Measurements from ENCODE around the gene CCDC117.

DNA sequence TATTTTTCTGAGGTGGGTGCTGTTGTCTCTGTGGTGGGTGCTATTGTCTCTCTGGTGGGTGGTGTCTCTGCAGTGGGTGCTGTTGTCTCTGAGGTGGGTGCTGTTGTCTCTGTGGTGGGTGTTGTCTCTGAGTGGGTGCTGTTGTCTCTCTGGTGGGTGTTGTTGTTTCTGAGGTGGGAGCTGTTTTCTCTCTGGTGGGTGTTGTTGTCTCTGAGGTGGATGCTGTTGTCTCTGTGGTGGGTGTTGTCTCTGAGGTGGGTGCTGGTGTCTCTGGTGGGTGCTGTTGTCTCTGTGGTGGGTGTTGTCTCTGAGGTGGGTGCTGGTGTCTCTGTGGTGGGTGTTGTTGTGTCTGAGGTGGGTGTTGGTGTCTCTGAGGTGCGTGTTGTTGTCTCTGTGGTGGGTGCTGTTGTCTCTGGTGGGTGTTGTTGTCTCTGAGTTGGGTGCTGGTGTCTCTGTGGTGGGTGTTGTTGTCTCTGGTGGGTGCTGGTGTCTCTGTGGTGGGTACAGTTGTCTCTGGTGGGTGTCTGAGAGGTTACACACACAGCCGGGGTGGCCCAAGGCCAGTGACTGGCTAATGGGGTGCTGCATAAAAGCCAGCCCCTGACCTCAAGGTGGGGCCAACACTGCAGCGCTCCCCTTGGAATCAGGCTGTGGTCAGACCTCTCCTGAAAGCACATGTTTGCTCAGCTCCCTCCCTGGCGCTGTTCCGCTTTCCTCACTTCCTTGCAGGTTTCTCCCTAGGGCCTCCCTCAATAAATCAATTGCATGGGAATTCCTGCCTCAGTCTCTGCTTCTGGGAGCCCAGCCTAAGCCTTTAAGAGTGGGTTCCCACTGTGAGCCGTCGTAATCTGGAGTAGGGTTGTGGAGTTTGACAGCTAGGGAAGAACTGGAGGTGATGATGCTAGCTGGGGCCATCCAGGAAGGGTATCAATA, 58.9 kb downstream of the CCDC117 start:
- TF ChIP-seq EP300 (IDR thresholded peaks at IDR 0.05): no peak
- TF ChIP-seq POLR2AphosphoS5 (IDR thresholded peaks at IDR 0.05): no peak
